NCI-H524 treated with DMSO at 0.1 percent for 48 hours (cell line): Measurements from ENCODE around the gene TSC22D4.

Source experiments
- DNase-seq: peaks from one replicate; lab custom pipeline; 2025; lab: John Stamatoyannopoulos, UW

Gene TSC22D4

DNA sequence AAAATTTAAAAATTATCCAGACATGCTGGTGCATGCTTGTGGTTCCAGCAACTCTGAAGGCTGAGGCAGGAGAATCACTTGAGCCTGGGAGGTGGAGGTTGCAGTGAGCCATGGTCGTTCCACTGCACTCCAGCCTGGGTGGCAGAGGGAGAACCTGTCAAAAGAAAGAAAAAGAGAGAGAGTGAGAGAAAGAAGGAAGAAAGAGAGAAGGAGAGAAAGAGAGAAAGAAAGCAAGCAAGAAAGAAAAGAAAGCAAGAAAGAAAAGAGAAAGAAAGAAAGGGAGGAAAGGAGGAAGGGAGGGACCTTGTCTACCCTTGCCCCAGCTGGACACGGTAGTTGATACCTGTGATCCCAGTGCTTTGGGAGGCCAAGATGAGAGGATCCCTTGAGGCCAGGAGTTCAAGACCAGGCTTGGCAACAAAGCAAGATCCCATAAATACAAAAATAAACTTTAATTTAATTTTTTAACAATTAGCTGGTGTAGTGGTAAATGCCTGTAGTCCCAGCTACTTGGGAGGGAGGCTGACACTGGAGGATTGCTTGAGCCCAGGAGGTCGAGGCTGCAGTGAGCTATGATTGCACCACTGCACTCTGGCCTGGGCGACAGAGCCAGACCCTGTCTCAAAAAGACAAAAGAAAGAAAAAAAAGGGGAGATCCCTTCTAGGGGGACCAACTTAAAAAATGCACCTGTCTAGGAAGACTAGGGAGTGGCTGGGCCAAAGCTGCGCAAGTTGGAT is 13.9 kb upstream of the TSC22D4 start:
- DNase-seq: no peak

DNA sequence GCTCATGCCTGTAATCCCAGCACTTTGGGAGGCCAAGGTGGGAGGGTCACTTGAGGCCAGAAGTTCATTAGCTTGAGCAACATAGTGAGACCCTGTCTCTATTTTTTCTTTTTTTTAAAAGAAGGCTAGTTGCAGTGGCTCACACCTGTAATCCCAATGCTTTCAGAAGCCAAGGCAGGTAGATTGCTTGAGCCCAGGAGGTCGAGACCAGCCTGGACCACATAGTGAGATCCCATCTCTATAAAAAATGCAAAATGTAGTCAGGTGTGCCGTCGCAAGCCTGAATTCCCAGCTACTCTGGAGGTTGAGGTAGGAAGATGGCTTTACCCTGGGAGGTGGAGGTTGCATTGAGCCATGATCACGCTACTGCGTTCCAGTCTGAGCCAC is 12.2 kb upstream of the TSC22D4 start:
- DNase-seq: no peak

DNA sequence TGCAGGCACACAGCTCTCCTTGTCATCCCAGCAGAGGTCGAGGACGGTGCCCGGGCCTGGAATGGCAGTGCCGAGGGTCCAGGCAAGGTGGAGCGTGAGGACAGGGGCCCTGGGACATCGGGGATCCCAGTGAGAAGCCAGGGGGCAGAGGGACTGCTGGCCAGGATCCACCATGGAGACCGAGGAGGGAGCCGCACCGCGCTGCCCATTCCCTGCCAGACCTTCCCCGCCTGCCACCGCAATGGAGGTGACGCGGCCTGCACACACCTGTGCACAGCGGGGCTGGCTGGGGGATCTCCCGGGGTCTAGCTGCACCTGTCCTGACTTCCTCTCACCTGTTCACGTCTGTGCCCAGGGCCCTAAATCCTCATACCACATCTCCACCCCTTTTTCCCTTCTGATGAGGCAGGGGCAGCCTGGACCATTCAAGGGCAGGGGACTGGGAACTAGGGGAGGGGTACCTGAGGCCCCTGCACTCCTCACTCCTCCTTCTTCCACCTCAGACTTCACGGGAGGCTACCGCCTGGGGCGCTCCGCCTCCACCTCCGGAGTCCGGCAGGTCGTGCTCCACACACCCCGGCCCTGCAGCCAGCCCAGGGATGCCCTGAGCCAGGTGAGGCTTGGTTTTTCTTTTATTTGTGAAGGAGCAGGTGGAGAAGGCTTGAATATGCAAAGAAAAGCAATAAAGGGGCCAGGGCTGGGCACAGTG is 11.6 kb upstream of the TSC22D4 start:
- no peak for DNase-seq

DNA sequence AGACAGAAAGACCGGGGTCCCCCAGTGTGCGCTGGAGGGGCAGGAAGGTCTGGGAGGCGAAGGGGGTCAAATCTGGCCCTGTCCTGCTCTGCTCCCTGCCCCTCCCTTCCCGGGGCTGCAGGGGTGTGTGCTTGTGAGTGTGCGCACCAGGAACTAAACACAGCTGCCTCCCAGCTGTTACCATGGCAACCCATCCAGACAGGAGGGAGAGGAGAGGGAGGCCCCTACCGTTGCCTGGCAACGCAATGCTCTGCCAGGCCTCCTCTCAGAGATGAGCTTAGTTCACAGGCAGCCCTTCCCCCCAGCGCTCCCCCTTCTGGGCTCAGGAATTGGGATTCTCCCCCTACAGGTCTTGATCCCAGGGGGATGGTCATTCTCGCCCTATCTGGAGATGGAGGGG is 10.8 kb upstream of the TSC22D4 start:
- DNase-seq: peak; percentile 80

DNA sequence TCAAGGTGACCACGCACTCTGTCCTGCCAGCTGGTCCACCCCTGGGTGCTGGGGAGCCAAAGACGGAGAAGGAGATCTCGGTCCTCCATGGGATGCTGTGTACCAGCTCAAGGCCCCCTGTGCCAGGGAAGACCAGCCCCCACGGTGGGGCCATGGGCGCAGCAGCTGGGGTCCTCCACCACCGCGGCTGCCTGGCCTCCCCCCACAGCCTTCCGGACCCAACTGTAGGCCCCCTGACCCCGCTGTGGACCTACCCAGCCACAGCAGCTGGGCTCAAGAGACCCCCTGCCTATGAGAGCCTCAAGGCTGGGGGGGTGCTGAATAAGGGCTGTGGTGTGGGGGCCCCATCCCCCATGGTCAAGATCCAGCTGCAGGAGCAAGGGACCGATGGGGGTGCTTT is 10.1 kb upstream of the TSC22D4 start:
- DNase-seq: no peak

DNA sequence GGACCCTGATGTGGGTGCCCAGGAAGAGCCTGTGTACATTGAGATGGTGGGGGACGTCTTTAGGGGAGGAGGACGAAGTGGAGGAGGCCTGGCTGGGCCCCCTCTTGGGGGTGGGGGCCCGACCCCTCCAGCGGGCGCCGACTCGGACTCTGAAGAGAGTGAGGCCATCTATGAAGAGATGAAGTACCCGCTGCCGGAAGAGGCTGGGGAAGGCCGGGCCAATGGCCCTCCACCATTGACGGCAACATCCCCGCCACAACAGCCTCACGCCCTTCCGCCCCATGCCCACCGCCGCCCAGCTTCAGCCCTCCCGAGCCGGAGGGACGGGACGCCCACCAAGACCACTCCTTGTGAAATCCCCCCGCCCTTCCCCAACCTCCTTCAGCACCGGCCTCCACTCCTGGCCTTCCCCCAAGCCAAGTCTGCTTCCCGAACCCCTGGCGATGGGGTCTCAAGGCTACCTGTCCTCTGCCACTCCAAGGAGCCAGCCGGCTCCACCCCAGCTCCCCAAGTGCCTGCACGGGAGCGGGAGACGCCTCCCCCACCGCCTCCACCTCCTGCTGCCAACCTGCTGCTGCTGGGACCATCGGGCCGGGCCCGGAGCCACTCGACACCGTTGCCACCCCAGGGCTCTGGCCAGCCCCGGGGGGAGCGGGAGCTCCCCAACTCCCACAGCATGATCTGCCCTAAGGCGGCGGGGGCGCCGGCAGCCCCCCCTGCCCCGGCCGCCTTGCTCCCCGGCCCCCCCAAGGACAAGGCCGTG is 9.5 kb upstream of the TSC22D4 start:
- DNase-seq: no peak

DNA sequence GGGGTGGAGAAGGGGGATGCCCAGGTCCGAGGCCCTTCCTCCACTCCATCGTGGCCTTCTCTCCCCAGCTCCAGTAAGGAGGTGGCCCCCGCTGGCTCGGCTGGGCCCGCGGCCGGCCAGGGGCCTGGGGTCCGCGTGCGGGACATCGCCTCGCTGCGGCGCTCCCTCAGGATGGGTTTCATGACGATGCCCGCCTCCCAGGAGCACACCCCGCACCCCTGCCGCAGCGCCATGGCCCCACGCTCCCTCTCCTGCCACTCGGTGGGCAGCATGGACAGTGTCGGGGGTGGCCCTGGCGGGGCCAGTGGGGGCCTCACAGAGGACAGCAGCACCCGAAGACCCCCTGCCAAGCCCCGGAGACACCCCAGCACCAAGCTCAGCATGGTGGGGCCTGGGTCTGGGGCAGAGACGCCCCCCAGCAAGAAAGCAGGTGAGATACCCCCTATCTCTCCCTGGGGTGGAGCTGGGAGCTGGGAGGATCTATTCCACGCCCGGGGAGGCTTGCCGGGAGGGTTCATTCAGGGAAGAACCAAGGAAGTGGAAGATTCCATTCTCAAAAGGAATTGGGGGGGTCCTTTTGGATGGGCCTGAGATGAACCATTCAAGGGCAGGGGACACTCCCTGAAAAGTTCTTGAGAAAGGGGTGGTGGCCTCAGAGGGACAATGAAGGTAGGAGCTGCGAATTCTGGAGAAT is 7.9 kb upstream of the TSC22D4 start:
- DNase-seq: no peak

DNA sequence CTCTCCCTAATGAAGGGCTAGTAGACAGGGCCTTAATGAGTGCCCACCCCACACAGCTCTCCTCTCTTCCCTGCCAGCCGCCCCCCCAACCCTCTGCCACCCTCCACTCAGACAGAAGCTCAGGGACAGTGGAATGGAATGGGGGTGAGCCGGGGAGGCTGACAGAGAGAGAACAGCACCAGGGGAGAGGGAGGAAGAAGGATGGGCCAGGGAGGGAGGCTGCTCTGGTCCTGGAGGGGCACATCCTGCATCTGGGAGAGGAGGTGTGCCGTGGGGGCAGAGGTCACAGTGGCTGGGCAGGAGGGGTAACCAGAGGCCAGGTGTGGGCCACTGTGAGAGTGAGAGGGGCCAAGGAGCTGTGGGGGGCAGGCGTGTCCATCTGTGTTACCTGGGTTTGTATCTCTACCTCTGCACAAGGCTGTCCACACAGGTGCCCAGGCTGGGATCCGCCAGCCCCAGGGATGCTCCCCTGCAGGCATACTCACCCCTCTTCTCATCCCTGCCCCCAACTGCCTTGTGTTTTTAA is 7.2 kb upstream of the TSC22D4 start:
- DNase-seq: no peak

DNA sequence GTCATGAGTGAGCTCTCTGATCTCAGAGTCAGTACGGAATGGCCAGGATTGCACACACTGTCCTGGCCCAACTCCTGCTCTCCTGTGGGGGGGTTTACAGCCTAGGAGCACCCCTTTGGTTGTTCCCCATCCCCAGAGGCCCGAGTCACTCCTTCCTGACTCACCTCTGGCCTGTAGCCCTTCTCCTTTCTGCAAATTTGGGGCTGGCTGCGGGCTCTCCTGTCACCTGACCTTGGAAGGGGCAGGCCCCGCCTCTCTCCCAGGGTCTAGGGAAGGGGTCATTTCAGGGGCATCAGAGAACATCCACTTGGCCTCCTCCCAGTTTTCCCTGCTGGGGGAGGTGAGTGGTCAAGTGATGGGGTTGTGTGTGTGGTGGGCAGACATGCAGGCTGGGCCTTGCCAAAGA is 6.5 kb upstream of the TSC22D4 start:
- DNase-seq: no peak

DNA sequence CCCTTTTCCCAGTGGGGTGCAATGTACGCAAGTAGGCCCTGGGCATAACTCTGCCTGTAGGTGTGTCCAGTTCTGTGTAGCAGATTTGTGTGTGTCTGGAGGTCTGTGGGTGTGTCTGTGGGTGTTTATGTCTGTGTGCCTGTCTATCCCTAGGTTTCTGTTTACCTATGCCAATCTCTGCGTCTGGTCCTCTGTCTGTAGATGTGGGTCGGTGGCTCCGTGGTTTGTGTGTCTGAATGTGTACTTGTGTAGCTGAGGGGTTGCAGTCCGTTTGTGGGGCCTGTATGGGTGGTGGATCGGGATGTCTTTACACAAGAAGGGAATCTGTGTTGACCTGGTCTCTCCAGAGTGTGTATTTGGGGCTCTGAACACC is 5.6 kb upstream of the TSC22D4 start:
- DNase-seq: no peak

DNA sequence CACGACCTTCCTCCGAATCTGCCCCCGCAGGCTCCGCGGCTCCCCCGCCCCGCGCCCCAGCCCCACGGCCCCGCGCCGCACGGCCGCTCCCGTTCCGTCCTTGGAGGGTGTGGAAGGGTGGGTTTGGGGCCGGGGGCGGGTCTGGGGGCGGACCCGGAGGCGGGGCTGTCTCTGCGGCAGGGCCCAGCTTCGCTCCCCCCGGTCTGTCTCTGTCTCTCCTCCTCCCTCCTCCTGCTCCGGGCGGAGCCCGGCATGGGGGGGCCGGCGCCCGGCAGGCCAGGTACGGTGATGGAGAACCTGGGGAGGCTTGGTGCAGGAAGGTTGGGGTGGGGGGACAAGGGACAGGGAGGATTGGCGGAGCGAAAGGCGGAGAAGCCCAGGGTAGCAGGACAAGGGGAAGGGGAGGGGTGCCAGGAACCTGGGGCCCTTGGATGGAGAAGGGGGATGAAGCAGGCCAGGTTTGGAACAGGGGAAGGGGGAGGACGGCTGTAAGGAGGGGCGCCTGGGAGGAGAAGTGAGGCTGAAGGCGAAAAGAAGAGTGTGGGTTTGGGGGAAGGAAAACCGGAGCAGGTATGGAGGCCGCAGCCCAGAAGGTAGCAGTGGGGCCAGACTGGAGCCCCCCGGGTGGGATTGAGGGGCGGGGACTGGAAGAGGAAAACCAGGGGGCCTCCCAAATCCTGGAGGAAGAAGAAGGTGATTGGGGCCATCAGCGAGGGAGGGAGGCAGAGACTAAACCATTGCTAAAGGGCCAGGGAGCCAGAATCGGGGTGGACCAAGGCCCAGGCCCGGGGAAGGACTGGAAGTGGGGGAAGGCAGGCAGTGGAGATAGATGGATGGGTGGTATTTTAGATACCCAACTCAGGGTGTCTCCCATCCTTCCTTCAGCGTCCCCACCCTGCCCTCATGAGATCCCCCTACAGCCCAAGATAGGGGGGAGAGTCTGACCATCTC is 5.0 kb upstream of the TSC22D4 start, which contains the start of gene NYAP1:
Gene NYAP1, plus strand, starts transcription at position 206 of the 951 bp plus-strand sequence. CDS start 1,385 bp downstream, outside the sequence.
- DNase-seq: no peak

DNA sequence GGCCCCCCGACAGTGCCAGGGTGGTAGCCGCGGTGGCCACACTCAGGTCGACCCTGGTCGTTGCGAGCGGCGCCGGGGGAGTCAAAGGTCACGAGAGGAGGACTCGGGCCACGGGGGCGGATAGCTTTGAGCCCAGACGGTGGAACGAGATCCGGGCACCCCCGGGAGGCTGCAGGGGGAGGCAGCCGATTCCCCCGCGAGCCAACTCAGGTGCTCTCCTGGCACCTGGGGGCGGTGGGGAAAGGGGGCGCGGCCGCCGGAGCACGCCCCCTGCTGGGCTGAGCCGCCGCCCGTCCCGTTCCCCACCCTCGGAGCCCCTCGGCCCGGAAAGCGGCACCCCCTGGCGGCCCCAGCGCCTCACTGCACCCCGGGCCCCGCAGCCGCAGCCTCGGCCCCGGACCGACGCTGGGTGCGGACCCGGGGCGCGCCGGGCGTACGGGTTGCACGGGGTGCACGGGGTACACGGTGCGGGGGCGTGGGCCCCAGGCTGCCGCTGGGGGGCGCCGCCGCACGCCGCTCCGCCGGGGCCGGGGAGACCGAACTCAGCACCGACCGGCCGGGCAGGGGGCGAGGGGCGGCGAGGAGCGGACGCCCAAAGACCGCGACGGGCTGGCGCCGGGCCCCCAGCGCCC is 4.2 kb upstream of the TSC22D4 start:
- DNase-seq: no peak

DNA sequence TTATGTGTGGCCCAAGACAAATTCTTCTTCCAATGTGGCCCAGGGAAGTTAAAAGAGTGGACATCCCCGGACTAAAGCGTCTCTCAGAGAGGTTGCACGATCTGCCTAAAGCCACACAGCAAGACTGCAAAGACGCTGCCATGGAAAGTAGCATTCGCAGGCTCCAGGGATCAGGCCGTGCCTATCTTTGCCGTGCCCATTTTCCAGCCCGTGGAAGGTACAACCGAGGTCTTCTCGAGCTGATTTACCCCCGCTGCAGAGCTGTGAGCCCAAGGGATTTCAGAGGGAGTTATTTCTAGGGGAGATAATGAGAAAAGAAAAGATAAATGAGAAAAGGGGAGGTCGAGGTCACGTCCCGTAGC is 3.7 kb upstream of the TSC22D4 start:
- DNase-seq: no peak

DNA sequence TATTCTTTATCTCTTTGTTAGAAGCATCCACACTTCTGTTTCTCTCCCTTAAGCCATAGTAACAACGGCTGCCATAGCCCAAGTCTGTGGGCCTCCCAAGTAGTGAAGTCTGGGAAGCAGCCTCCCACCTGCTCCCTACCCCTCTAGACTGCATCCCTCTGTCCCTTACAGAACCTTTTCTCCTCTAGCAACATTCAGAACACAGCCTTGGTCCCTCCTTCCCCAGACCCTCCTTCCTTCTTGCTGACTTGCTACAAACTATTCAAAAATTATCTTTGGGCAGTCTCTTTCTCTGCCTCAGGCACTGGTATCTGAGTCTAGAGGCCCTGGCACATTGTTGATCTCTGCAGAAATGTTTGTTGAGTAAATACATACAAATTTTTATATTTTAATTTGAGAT is 2.5 kb upstream of the TSC22D4 start:
- DNase-seq: no peak

DNA sequence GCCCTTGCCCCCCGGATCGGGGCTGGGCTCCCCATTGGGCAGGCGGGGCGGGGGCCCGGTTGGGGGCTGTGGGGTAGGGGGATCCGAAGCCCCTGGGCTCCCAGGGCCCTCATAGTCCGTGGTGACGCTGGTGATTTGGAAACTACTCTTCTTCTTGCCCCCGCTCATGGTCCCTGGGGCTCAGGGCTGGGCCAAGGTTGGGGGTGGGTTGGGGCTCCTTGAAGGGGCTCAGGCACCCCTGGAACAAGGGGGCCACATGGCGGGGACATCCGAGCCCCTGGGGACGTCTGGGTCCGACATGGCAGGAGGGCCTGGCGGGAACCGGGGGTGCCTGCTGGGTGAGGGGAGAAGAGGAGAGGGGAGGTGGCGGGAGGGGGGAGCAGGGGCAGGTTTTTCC is 1.1 kb downstream of the TSC22D4 start:
- no peak for DNase-seq

DNA sequence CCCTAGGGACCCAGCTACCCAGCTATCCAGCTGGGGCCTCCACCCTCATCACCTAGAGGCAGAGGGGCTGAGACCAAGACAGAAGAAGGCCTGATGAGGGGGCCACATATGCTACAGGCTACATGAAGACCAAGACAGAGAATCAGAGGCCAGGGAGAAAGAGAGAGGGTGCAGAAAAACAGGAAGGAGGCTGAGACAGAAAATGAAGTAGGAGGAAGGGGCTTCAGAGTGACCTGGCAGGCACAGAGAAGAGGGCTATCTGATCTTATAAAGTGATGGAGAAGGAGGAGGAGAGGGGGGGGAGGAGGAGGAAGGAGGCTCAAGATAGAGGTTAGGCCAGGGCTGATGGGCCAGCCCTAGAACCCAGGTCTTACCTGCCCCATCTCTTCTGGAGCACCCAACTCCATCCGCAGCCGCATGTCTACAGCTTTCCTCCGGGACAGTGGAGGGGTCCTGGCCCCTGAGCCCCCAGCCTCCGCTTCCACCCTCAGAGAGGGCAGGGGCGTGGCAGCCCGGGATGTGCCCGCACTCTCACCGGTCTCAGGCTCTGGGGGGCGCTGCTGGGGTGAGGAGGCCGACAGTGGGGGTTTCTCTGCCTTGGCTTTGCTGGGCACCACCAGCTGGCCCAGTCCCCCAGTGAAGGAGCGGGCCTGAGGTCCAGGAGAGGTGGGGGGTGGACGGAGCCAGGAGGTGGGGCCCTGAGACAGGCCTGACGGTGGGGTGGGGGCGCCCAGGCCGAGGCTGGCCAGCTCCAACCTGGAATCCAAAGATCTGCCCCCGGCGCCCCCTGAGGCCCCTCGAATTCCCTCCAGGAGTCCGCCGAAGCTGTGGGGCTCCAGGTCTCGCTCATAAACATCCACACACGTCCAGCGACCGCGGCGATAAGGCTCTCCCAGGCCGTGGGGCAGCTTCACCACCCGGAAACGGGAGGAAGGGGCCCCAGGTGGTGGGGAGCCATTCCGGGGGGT is 1.8 kb downstream of the TSC22D4 start:
- DNase-seq: no peak

DNA sequence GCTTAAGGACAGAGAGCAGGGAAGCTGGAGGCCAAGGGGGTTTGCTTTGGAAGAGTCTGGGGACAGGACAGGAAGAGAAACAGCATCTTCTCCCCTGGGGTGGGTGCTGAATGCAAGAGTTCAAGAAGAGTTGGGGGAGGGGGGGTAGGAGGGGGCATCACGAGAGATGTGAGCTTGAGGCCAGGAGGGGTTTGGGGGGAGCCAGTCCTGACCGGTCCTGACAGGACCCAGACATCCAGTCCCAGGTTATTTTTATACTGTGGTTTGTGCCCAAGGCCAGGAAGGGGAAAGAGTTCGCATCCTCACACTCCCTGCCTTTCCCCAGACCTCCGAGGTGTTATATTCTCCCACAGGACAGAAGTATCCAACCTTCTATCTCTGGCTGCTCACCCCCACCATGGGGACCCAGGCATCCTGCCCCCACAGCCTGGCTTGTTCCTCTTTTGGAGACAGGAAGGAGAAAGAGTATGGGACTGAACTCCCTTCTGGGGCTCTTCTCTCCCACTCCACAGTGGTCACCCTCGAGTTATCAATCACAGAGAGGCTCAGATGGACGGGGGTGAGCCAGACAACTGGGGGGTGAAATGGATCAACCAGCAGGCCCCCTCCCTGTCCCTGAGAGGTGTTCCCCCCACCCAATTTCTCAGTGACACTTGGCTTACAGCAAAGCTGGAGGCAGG is 2.8 kb downstream of the TSC22D4 start:
- no peak for DNase-seq

DNA sequence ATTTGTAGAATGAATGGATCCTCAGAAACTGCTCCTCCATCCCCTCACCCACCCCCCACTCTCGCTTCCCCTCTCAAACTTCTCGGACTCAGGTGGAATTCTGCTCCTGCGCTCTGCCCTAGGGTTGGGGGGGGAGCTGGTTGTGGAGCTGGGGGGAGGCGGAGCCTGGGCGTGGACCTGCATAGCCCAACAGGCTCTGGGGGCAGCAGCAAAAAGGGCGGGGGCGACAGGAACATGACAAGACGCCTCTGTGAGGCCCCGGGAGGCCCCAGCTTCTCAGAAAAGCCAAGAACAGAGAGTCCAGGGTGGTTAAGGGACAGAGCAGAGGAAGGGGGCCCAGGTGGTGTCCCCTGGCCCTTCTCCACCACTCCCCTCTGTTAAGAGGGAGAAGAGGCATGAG is 3.5 kb downstream of the TSC22D4 start:
- DNase-seq: no peak
